ENCODE results near the gene RAB3A.

GRCh38 chr19:18202778-18203407 is 949 bp downstream of the RAB3A start:
- TF ChIP-seq CTCF (conservative IDR thresholded peaks at IDR 0.05; ENCODE audit: low read length) (peak; percentile 64), EZH2phosphoT487 (IDR thresholded peaks at IDR 0.05; ENCODE audit: borderline replicate concordance) (no peak)
